ENCODE results near the gene SERPINF2. TPM values are rescaled to one million over a fixed set of nuclear protein-coding genes. Genes with fewer than 3 reads are reported as not detected.
"Not testable (repeated sequence)": the region's sequence is repeated elsewhere in the genome, so short reads cannot be mapped to it uniquely, and the experiment has no call there.

The SERPINF2 gene
- polyA plus RNA-seq, 1 donor = 2.4 TPM

GRCh38 chr17:1735418-1735817 lies 7.3 kb upstream of the SERPINF2 start:
- DNase-seq (ENCODE audit: low read depth) = no peak

DNA sequence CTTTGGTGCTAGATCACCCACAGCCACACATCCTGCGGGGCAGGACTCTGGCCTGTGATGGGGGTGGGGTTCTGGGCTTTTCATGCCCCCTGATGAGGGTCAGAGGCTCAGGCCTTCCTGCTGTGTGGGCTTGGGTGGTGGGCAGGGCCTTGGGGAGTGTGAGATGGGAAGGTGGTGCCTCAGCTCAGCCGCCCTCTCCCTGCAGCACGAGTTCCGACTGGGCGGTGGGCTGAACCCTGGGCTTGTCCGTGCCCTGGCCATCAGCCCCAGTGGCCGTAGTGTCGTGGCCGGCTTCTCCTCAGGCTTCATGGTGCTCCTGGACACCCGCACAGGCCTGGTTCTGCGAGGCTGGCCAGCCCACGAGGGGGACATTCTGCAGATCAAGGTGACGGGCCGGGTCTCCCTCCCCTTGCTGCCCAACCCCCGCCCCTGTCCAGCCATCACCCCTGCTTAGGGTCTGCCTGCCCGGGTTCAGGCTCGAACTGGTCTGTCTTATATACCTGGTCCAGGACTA lies 6.8 kb upstream of the SERPINF2 start:
- no peak for DNase-seq (ENCODE audit: low read depth)

- no peak for DNase-seq (ENCODE audit: low read depth)
These were observed 6.1 kb upstream of the SERPINF2 start for GRCh38 chr17:1736348-1737281.

DNA sequence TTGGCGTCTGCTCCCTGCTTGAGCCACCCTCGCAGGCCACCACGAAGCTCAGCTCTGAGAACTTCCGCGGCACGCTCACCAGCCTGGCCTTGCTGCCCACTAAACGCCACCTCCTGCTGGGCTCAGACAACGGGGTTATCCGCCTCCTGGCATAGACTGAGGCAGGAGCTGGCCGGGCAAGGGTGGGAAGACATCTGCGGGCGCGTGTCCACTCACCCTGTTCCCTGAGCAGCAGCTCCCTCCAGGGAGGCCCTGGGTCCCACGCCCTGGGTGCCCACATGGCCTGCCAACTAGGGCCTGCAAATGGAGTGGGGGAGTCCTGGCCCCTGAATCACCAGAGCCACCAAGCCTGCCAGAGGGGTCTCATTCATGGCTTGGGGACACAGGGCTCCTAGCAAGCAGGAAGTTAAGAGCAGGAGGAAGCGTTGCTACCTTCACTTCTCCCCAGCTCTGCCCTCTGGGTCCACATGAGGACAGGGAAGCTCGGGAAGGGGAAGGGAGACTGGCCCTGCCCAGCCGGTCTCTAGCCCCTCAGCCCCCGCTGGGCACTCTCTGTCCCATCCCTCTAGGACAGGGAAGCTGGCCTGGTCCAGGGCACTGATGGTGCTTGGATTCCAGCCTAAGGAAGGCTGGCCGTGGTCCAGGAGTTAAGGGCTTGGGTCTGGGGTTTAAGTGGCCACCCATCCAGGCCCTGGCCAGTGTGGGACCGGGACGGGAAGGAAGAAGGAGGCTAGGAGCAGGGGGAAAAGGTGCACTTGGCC lies 5.0 kb upstream of the SERPINF2 start:
- DNase-seq (ENCODE audit: low read depth) = no peak

GRCh38 chr17:1741899-1742298 lies 772 bp upstream of the SERPINF2 start:
- not testable (repeated sequence) for DNase-seq (ENCODE audit: low read depth)

DNA sequence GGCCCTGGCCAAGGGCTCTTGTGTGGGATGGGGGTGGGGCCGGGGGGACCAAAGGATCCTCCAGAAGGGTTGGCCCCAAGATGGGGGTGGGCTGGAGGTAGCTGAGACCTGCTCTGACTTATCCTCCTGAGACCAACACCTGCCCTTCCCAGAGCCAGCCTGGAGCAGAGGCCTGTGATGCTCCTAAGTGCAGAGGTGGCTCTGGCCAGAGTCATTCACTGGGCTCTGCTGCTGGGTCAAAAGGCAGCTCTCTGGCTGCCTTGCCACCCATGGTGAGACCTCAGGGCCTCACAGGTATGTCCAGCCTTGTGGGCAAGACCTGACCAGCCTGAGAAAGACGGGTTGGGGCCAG lies 393 bp downstream of the SERPINF2 start:
- DNase-seq (ENCODE audit: low read depth) = no peak

GRCh38 chr17:1744551-1745512 lies 2.2 kb downstream of the SERPINF2 start:
- DNase-seq (ENCODE audit: low read depth) = no peak

DNA sequence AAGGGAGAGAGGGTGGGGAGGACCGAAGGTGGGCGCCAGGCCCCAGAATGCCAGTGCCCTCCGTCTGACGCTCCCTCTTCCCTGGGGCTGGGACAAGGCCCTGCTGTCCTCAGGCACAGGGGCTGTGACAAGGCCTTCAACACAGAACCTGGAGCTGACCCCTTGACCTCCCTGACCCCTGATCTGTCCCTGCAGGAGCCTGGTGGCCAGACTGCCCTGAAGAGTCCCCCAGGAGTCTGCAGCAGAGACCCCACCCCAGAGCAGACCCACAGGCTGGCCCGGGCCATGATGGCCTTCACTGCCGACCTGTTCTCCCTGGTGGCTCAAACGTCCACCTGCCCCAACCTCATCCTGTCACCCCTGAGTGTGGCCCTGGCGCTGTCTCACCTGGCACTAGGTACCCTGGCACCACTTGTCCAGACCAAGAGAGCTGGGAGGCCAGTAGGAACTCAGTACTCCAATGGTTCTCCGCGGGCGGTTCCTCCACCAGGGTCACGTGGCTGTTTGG lies 2.9 kb downstream of the SERPINF2 start:
- no peak for DNase-seq (ENCODE audit: low read depth)

GRCh38 chr17:1746975-1747543 lies 4.4 kb downstream of the SERPINF2 start:
- no peak for DNase-seq (ENCODE audit: low read depth)

DNA sequence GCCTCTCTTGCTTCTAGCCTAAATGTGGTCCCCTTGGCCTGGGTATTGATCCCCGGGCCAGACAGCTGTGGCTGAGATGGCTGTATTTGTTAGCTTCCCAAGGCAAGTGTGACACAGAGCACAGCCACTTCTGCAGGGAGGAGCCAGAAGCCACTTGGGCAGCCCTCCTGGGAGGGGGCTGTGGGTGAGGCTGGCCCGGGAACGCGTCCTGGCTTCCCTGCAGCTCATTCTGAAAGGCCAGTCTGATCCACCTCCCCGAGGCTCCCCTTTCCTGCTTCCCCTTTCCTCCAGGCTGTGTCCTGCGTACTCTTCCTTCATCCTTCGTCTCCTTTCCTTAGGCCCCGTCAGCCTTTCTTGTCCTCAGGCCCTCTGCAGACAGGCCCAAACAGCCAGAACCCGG lies 8.0 kb downstream of the SERPINF2 start:
- DNase-seq (ENCODE audit: low read depth) = no peak

DNA sequence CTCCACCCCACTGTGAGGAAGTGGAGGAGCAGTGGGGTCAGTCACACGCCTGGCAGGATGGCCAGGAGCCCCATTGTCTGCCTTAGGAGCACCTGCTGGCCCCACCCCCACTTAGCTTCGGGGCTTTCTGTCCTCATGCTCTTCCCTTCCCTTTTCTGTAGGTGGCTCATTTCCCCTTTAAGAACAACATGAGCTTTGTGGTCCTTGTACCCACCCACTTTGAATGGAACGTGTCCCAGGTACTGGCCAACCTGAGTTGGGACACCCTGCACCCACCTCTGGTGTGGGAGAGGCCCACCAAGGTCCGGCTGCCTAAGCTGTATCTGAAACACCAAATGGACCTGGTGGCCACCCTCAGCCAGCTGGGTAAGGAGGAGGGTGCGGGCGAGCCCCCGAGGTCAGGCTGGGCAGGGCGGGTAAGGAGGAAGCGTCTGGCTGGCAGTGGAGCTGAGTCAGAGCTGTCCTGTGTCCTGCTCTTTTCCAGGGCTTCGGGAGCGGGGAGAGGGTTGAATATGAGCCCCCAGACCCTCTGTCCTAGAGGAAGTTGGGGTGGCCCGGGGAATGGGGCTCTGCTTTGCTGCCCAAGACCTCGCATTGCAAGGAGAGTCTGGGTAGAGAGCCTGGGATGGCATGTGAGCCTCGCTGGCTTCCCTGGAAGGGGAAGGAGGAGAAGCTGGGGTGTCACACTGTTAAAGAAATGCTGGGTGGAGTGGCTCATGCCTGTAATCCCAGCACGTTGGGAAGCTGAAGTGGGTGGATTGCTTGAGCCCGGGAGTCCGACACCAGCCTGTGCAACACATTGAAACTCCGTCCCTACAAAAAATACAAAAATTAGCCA lies 10.0 kb downstream of the SERPINF2 start:
- DNase-seq (ENCODE audit: low read depth) = no peak

- no peak for DNase-seq (ENCODE audit: low read depth)
These were observed 11.2 kb downstream of the SERPINF2 start for GRCh38 chr17:1753767-1754429.

GRCh38 chr17:1754430-1755112 lies 11.9 kb downstream of the SERPINF2 start:
- DNase-seq (ENCODE audit: low read depth) = no peak

DNA sequence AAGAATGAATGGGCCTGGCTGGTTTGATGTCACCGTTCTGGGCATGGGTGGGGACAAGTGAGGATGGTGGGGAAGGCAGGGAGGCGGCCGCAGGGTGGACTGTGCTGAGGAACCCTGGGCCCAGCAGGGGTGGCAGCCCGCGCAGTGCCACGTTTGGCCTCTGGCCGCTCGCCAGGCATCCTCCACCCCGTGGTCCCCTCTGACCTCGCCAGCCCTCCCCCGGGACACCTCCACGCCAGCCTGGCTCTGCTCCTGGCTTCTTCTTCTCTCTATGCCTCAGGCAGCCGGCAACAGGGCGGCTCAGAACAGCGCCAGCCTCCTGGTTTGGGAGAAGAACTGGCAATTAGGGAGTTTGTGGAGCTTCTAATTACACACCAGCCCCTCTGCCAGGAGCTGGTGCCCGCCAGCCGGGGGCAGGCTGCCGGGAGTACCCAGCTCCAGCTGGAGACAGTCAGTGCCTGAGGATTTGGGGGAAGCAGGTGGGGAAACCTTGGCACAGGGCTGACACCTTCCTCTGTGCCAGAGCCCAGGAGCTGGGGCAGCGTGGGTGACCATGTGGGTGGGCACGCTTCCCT lies 12.7 kb downstream of the SERPINF2 start:
- DNase-seq (ENCODE audit: low read depth) = no peak

DNA sequence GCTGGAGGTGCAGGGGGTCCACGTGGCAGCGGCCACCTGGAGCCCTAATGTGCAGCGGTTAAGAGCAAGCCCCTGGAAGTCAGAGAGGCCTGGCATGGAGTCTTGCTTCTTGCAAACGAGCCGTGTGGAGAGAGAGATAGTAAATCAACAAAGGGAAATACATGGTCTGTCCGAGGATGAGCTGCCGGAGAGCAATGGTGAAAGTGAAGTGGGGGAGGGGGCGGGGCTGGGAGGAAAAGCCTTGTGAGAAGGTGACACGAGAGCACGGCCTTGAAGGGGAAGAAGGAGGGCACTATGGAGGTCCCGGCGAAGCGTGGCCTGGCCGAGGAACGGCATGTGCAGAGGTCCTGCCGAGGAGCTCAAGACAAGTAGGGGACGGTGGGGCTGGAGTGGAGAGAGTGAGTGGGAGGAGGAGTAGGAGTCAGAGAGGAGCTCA lies 13.2 kb downstream of the SERPINF2 start:
- no peak for DNase-seq (ENCODE audit: low read depth)

- DNase-seq (ENCODE audit: low read depth) = no peak
These were observed 16.1 kb downstream of the SERPINF2 start for GRCh38 chr17:1758807-1759206.

GRCh38 chr17:1759529-1759928 lies 16.9 kb downstream of the SERPINF2 start:
- no peak for DNase-seq (ENCODE audit: low read depth)

- no peak for DNase-seq (ENCODE audit: low read depth)
These were observed 19.7 kb downstream of the SERPINF2 start for GRCh38 chr17:1762233-1762900.

Data from forelimb muscle (tissue), 1 donor.